HG02973 (cell line): ENCODE results near the gene LRFN5.
A peak's percentile ranks its signal among the peaks of the same experiment; 100 is the strongest.
"Not testable (repeated sequence)": the region's sequence is repeated elsewhere in the genome, so short reads cannot be mapped to it uniquely, and the experiment has no call there.

Experiments used
- ATAC-seq: cut with Tn5 transposase; IDR thresholded peaks from one replicate; pipeline ENCODE4 v1.9.1; 2021; ENCODE audit warnings: moderate library complexity; ENCODE audit not compliant: unreplicated experiment

The LRFN5 gene

DNA sequence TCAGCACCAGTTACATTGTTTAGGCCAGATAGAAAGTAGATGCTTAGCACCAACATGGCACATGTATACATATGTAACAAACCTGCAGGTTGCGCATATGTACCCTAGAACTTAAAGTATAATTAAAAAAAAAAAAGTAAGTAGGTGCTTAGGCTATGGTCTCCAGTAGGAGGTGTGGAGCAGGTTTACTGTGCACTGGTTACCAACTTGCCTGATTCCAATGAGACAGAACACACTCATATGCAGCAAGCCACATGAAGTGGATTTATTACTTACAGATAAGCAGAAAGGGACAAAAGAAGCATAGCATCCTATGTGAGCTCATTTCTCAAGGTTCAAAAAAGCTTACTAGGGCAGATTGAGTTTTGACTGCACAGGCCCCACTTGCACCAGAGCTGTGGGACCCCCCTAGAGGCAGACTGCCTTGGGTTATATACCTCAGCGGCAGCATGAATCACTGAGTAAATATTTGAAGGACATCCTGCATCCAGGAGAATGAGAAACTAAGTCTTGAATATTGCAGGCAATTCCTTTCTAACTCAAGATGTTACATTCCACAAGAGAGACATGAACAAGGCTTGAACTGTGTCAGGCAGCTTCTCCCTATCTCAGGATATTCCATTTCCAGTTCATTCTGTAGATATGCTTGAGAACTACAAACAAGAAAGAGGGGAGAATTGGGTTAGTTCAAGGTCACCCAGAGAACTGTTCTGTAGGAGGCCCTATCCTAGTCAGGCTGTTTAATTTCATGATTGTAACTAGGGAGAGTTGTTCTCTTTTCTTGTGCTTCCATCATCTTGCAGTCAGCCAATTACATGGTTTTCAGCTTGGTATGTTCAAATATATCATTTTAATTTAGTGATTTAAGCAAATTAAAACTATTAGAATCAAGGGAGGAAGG lies 30.1 kb downstream of the LRFN5 start:
- no peak for ATAC-seq

DNA sequence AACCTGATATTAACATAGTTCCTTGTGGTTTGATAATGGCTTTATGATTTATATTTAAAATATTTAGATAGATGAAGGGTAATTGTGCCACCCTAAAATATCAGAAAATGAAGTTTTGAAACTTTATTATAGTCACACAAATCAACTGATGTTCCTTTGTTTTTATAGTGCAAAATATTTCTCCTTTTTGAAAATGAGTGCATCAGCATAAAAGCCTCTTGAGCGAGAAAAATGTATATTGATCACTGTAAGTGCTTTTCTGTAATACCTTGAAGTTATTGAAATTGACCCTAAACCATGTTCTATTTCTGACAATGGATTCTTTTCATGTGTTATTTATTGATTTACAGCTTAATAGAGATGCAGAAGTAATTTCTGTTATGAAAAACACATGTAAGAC lies 35.0 kb downstream of the LRFN5 start:
- ATAC-seq, result no peak

DNA sequence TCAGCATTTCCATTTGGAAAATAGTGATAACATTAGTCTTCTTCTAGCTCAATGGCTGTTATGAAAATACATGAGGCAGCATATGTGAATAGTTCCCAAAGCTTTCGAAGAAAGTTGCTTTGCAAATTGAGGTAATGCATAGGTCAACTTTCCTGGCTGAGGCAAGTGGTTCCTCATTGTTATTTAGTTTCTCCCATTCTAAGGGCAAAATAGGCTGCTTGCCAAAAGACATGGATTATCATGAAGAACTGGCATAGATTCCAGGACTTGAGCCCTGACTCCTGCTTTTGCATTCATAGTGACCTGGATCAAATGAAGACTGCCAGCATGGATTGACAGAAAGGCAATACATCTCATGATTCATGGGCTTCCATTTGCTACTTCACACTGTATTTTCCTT lies 35.7 kb downstream of the LRFN5 start:
- ATAC-seq, result no peak

DNA sequence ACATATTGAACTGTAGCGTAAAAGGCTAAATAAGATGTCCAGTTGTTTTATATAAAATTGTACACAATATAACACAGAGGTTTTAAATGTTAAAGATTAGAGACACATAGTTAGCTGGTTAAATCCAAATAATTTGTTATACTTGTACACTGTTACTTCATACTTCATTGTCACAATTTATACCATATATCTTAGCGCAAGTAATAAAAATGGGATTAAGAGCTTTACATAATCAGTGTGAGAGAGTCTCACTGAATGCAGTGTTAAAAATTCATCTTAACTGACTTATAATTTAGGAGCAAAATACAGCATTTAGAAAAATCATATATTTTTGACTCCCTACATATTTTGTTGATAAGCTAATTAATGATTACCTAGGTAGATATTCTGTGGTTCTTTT lies 36.1 kb downstream of the LRFN5 start:
- ATAC-seq, result no peak

DNA sequence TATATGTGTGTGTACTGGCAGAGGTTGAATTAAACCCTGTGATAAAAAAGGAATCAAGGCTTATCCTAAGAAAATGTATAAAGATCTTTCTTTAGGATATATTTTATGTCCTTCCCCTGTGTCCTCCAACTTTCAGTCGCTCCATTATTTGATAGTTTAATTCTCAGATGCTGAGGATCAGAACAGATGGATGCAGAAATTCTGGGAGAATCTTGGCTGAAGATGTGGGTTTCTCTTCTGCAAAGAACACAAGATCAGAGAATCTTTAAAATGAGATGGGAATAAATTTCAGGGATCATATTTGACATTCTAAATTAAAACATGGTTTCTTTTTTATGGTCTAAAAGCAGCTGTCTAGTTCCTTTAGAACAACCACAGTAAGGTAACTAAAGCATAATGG lies 37.9 kb downstream of the LRFN5 start:
- no peak for ATAC-seq

DNA sequence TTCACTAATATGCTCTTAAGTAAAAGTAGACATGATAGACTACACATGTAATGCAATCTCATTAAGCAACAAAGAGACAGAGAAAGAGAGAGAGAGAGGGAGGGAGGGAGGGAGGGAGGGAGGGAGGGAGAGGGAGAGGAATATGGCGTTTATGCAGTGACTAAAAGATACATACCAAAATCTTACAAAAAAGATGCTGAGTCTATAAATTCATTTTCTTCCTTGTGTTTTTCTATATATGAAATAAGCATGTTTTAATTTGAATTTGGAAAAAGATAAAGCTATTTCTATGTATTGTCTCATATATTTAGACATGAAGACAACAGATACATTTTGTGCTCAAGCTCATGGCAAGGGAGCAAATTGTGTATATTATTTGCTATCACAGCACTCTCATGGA lies 44.1 kb downstream of the LRFN5 start:
- no peak for ATAC-seq

DNA sequence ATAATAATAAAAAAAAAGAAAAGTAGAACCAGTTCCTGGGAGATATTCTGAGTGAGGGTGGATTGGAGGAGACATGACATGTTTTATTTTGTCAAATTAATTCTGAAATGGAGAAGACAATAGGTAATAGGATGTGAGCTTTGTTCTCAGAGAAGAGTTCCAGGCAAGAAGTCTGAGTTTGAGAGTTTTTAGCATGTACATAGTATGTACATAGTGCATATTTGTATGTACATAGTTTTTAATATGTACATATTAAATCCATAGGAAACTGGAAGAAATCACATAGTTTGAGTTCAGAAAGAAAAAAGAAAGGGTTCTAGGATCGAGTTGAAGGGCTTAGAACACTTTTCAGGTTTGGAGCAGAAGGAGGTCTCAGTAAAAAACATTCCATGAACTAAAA lies 47.5 kb downstream of the LRFN5 start:
- no peak for ATAC-seq

DNA sequence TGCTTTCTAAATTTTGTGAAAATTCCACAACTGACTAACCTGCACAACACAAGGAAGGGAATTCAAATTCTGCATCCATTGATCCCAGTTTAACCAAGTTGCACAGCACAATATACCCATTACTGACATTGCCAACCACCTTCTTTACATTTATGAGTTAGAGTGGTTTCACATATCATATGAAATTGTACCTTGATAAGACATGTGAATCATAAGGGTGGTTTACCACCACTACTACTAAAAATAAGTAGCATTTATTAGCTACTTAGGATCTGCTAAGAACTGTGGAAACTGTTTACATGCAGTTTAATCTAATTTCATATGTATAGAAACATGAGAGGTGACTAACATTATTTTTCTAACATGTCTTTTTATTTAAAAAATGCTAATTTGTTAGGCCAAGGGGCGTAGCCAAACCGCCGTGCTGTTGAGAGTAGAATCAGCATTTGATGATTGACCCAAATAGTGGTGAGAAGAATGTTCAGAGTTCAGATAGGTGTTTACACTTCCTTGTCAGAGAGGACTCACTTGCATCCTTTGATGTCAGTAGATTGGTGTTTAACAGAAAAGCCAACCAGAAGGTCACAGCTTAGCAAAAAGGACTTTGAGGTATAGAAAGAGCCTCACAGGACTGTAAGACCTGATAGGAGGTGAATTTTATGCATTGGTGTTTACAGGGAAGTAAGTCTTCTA lies 56.2 kb downstream of the LRFN5 start:
- no peak for ATAC-seq

DNA sequence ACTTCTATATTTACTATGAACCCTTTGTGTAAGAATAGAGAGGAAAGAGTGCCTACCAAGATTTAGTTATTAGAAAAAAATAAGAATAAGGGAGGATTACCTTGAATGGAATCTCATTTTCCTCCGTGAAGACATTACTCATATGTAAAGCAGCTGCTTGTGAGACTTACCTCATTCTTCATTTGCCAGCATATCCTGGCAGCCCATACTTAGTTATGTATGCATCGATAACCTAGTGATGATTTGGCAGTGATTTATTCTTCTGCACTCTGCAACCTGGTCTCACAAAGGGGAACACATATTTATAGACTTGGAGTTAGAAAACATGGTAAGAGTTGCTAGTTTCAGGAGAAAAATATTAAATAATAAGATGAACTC lies 56.8 kb downstream of the LRFN5 start:
- ATAC-seq, result no peak

DNA sequence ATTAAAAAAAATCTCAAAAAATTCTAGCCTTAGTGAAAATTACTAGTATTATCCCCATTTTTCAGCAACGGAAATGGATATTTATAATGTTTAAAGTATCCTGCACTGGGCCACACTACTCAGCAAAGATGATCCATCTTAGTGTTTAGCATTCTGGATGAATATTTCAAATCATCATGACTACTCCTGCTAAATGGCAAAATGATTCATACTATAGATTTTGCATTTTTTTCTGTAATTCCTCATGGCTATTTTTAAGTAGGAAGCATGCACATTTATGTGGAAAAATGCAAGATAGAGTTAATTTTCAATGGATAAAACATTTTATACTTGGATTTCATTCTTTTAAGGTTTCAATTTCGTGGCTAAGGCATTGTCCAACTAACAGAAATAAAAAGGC lies 59.6 kb downstream of the LRFN5 start:
- ATAC-seq, result no peak

DNA sequence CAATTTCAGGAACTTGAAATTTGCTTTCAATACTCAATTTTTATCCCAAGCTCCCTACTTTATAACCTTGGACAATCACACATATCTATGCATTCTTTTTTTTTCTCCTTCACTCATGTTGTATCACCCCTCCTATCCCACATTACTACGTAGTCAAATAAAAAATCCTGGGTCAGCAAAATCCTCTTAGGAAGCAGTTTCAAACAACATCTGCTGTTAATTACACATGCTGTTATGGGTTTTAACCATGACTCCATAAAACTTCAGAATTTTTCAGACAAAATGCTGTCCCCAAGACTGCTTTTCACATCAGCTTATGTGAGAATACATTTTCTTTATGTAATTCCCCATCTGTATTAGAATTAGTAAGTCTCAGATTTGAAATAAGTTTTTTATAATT lies 61.7 kb downstream of the LRFN5 start:
- ATAC-seq, result no peak

DNA sequence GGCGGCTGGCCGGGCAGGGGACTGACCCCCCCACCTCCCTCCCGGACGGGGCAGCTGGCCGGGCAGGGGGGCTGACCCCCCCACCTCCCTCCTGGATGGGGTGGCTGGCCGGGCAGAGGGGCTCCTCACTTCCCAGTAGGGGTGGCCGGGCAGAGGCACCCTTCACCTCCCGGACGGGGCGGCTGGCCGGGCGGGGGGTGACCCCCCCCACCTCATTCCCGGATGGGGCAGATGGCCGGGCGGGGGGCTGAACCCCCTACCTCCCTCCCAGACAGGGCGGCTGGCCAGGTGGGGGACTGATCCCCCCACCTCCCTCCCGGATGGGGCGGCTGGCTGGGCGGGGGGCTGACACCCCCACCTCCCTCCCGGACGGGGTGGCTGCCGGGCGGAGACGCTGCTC lies 66.9 kb downstream of the LRFN5 start:
- ATAC-seq, result not testable (repeated sequence)

DNA sequence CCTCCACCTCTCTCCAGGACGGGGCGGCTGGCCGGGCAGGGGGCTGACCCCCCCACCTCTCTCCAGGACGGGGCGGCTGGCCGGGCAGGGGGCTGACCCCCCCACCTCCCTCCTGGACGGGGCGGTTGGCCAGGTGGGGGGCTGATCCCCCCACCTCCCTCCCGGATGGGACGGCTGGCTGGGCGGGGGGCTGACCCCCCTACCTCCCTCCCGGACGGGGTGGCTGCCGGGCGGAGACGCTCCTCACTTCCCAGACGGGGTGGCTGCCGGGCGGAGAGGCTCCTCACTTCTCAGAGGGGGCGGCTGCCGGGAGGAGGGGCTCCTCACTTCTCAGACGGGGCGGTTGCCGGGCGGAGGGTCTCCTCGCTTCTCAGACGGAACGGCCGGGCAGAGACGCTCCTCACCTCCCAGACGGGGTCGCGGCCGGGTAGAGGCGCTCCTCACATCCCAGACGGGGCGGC lies 67.9 kb downstream of the LRFN5 start:
- ATAC-seq, result not testable (repeated sequence)

DNA sequence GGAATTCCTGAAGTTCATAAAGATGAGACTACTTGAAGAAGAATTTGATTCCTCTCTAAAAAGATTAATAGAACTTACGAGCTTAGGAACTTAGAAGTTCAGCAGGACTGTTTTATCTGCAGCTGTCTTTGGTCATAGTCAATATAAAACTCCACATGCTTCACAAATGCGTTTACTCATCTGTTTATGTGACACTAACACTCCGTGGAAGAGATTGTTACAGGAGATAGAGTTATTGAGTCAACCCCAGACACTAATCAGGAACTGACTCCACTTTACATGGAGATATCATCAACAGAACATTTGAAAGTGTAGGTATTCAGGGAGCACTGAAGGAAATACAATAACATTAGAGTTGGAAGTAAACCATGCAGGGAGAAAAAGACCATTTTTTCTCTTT lies 92.8 kb downstream of the LRFN5 start:
- no peak for ATAC-seq

DNA sequence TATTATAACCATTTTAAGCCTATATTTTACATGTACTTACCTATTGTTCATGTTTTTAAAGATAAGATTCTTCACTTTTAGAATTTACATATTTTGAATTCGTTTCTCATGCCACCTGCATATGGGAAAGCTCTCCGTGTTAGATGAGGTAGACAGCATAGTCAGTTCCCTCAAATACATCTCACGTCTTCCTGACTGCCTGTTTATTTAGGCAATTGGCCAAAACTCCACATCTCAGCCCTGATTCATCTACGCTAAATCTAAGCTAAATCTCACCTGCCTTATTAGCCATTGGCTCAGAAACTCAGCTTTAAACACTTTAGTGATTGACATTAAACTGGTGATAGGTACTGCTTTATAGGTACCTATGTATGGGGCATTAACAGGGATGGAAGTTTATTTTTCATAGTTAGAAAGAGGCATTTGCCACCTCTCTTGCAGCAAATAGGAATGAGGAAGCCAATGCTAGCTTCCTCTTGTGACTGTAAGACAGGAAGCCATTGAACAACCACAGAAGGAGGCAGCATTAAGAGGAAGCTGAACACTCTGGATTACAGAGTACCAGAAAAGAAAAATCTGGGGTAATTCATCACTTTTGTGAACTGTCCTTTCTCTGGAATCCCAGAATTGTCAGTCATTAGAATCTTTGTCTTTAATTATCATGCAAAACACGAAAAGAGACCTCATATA lies 111.9 kb downstream of the LRFN5 start:
- no peak for ATAC-seq

DNA sequence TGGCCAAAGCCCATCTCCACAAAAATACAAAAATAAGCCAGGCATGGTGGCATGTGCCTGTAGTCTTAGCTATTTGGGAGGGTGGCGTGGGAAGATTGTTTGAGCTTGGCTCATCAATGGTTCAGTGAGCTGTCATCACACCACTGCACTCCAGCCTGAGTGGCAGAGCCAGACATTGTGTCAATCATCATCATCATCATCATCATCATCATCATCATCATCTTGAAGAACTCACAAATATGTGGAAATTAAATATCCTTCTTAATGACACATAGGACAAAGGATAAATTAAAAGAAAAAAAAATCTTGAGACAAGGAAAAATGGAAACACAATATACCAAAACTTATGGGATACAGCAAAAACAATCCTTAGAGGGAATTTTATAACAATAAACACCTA lies 132.5 kb downstream of the LRFN5 start:
- ATAC-seq, result no peak

DNA sequence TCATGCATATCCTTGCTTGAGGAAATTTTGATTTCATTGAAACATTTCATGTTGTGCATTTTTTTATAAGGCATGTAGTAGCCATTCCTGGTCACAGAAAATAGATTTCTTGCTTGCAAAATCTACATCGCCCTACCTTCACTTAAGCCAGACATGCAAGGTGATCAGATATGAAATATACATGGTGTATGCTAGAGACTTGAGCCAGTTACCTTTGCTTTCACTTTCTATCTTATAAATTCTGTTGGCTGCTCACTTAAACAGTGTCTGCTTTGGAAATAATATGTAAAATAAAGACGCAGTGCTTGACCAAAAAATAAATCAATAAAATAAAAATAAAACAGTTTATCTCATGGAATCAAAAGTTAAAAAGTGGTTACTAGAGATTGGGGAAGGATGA lies 136.5 kb downstream of the LRFN5 start:
- ATAC-seq, result no peak

DNA sequence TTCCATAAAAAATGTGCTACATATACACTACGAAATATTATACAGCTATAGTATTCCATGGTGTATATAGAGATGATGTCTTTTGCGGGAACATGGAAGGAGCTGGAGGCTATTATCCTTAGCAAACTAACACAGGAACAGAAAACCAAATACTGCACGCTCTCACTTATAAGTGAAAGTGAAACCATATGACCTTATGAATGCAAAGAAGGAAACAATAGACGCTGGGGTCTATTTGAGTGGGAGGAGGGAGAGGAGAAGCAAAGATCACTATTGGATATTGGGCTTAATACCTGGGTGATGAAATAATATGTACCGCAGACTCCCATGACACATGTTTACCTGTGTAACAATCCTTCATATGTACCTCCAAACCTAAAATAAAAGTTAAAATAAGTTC lies 142.8 kb downstream of the LRFN5 start:
- peak; percentile 78 for ATAC-seq

DNA sequence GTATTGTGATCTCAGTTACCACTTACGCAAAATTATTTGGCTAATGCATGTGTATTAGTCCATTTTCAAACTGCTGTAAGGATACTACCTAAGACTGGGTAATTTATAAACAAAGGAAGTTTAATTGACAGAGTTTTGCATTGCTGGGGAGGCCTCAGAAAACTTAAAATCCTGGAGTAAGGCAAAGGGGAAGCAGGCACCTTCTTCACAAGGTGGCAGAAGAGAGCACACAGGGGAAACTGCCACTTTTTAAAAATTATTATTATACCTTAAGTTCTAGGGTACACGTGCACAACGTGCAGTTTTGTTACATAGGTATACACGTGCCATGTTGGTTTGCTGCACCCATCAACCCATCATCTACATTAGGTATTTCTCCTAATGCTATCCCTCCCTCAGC lies 143.9 kb downstream of the LRFN5 start:
- ATAC-seq, result not testable (repeated sequence)

DNA sequence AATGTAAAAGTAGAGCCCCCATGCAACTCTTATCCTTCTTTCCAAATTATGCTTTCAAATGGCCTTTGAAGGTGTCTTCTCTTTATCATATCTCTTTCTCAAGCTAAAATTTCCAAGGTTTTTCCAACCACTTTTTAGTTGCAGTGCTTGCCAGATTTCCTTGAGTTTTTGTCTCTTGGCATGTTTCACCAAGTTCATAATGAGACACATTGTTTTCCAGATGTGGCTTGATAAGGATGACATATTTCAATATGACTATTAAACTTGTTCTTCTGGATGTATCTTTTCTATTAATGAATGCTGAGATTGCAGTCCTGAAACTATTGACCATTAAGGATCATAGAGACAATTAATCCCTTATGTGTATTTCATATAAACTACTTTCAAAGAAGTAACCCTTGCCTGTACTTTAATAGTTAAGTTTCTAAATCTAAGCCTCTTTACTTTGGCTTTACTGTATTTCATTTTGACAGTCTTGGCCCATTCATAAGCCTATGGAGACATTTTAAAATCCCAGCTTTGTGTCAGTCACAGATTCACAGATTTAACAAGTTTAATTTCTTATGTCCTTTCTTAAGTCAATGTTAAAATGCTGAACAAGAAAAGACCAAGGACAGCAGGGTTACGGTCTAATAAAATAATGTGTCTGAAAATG lies 151.5 kb downstream of the LRFN5 start:
- no peak for ATAC-seq

DNA sequence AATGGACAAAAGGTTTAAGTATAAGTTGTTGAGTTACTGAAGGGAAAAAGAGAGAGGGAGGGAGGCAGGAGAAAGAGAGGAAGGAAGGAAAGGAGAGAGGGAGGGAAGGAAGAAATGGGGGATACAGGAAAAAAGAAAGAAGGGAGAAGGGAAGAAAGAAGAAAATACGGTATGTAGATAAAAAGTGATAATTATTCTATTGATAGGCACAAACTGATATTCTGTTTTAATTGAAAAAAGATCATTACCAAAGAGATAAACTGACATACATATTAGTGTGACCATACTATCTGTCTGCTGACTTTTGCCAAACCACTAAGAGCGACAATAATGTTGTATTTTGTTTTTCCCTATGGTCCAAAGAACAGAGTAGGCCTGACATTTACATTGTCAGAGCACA lies 154.5 kb downstream of the LRFN5 start:
- no peak for ATAC-seq
